IPS-NIHi7 (cell line): Measurements from ENCODE around the gene BTRC.
A peak's percentile ranks its signal among the peaks of the same experiment; 100 is the strongest.

Experiments used
- DNase-seq: peaks from one replicate; pipeline ENCODE4 v3.0.0; 2012; ENCODE audit warnings: mixed read lengths; ENCODE audit errors: extremely low spot score

BTRC gene

DNA sequence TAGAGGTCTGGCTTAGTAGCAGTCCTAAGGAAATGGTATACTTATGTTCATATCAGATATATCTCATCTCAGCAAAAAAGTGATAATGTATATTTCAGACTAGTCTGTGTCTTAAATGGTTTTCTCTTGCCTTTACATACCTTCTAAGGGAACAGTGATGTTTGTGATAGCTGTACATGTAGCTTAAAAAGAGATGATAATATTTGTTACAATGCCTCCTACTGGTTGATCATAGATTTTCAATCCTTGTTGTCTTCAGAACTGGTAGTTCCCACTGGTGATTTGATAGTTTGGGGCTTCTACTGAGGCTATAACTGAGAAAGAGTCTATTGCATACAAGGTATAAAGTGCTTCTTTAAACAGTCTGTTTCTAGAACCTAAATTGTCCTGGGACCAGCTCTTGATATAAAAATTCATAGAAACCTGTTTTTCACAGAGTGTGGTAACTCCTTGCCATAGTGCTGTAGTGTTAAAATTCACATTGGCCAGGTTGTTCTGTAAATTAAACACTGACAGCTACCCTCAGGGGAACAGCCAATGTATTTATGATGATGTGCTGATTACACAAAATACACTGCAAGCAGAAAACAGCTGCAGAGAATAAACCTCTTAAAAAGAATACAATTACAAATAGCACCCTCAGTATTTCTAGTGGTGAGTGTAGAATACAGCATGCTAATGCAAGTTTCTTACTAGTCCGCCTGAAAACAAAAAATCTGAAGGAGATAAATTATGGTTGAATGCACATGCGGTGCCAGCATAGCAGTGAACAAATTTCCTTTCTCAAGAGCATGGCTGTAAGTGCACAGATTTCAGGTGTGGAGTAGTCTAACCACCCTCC lies 90.3 kb downstream of the BTRC start:
- DNase-seq = no peak

DNA sequence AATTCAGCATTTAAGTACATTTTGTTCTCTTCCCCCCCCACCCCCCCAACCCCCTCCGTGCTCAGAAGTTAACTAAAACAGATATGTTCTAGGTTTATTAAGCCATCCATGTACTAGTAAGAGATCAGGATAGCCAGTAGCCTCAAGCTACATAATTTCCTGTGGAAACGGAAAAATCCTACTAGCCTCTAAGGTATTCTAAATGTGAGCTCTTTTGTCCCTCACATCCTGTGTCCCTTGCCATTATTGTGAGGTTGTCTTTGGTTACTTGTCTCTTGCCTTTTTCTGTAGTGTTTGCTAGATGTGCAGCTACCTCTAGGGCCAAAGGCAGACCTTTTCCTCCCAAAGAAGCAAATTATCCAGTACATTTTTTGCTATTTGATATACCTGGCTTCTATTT lies 92.1 kb downstream of the BTRC start:
- DNase-seq = no peak

DNA sequence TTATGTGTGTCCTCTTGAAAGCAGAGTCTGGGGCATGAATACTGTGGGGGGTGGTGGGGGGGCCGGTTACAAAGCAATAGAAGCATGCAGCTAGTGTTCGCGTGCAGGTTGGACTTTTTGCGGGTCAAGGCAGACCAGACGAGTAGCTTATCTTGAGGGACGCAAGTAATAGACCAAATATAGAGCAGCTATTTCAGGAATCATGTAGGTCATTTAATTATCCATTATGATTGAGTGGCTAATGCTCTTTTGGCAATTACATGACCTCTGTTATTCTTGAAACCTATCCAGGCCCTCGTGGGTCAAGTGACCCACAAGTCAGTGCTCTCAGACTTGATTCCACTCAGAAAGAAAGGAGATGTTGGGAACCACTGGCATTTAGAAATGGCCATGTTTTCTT lies 93.0 kb downstream of the BTRC start:
- no peak for DNase-seq

DNA sequence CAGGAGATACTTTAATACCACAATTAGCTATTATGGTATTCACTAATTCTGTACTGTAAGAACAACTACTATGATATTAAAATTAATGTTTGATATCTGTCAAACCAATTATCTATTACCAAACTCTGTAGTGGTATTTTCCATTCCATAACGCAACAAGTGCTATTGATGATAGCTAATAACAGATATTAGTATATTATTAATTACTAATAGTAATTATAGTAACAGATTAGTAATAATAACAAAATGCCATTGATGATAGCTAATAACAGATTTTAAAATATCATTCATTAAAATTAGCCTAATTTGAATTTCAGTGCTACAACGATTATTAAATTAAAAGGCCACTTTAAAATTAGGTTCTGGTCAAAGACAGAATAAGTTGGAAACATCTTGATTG lies 93.5 kb downstream of the BTRC start:
- DNase-seq = no peak

DNA sequence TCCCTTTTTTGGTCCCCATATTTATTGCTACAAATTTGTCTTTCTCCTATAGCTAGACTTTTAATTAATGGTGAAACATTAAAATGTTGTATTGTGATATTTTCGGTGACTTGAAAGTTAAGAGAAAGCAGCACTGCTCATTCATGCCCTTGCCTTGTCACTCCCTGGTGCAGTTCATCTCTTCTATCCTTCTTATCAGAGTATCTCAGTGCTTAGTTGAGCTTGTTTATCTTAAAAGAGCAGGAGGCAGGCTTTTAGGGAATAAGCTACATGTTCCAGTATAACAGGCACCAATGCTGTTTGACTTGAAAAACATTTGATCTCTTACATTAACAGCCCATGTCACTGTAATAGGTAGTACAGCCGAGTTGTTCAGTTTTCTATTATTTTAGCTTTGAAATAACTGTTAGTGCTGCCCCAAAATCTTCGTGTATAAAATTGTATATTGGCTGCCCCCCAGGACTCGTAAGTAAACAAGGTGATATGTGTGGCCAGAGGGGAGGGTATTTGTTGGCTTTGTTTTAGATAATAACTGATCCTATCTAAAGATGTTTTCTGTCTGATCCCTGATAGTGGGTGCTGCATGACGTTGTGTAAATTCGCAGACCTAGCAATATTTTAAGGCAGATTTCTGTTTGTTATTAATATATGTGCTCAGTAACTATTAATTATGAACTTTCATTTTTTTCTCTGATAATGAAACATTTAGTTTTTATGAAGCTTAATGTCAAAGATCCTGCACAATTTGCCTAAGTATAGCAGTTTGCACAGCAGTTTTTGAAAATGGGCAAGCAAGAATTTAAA lies 96.5 kb downstream of the BTRC start:
- DNase-seq = no peak

DNA sequence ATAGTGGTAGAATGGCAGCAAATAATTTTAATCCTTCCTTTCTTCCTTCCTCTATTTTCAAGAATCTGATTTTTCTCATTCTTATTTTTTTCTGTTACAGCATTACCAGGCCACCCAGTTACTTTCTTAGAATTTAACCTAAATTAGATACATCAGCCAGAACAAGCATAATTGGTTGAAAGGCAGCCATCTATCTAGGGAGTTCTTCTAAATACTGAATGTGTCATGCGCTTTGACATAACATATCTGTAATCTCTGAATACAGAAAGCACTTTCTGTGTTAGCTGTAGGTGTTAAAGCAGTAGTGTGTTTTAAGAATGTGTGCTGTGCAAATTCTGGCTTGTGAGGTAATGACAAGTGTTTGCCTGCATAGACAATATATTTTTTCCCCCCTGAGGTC lies 97.3 kb downstream of the BTRC start:
- no peak for DNase-seq

DNA sequence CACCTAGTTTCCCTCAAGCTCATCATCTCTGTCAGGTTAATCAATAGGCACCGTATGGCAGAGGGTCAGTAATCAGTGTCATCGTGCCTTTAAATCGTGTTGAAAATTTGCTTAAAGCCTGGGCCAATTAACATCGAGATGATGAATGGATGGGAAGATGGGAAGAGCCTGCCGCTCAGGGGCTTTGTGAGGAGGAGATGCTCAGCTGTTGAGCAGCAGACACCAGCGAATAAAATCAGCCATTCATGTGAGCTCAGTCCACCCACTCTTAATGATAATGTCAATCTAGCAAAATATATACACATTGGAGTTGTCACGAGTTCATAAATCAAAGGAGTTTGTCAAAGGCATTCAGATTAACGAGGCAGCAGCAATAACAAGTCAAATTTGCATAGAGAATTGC lies 97.7 kb downstream of the BTRC start:
- DNase-seq = no peak

DNA sequence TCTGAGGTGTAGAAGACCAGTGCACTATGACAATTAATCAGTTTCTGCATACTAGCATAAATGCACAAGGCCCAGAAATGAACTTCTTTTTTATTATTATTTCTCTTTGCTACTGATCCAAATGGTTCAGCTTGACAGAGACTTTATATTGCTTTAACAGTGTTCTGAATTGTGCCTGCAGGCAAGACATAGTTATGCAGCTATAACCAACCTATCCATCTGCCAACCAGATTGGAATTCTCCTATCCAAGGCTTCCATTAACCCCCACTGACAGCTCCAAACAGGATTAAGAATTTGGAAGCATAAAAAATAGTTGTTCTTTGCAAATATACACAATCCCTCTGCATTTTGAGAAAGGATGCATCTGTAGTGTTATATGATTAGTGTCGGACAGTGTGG lies 98.2 kb downstream of the BTRC start:
- DNase-seq = no peak

DNA sequence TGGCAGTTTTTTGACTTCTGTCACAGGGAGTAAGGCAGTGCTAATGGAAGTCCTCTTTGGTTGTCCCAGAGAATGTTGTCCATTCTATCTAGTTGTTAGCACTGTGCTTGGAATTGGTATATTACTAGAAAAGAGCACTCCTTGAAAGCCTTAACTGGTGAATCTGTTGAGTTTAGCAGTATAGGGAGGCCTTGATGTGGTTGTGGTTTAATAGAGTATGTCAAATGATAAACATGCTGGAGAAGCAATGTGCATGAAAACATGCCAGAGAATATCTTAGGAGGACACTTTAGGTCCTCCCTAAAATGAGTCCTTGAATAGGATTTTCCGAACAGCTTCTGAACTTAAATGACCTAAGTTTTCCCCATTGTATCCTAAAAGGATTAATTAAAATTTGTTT lies 98.6 kb downstream of the BTRC start:
- no peak for DNase-seq

DNA sequence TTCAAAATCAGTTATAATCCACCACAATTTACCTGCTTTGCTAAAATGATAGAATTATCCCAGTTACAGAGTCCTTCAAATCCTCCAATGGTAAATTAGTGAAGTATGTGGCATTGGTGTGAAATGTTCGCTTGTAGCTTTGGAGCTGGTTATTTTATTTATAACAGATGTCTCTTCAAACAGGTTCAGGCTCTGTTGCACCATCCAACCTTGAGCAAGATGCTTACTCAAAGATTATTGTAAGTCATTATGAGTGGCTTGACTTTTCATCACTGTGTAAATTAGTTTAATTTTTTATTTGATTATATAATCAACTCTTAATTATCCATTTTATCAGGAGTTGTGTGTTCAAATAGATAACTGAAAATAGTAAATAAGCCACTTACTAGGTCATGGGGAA lies 99.4 kb downstream of the BTRC start:
- DNase-seq = no peak

DNA sequence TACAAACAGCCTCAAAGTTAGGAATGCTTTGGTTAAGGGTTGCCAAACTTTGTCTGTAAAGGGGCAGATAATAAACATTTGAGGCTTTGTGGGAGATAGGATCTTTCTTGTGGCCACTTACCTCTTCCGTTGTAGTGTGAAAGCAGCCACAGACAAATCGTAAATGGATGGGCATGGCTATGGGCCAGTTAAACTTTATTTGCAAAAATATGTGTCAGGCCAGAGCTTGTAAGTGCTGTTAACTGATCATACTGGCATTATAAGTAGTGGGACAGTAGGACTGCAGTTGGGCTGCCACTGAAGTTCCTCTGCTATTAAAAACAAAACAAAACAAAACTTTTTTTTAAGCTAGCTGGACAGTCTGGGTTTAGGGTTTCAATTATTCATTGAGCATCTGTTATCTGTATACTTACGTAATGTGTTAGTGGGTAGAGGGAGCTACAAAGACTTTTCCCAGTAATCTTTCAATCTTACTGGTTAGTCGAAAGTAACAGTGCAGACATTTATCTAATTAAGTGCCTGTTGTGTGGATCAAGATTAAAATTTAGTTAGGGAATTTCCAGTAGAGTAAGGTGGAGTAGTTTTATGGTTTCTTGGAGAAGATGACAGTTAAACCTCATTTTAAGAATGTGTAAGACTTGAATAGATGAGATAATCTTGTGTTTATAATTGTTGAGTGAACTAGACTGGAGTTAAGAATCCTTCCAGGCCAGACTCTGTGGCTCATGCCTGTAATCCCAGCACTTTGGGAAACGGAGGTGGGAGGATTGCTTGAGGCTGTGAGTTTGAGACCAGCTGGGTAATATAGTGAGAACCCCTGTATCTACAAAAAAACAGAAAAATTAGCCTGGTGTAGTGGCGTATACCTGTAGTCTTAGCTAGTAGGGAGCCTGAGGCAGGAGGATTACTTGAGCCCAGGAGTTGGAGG lies 100.1 kb downstream of the BTRC start:
- no peak for DNase-seq

DNA sequence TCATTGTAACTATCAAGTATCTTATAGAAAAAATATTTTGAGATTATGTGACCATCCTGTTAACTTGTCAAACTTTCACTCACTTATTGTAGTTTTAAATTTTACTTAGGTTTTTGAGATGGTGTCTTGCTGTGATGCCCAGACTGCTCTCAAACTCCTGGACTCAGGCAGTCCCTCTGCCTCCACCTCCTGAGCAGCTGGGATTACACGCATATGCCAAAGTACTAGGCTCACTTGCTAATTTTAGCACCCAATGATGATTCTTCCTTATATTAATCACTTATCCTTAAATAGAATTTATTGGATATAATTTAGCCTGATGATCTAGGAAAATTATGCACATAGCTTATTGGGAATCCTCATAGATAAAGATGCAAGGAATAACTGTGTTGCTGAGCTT lies 104.9 kb downstream of the BTRC start:
- DNase-seq = no peak

DNA sequence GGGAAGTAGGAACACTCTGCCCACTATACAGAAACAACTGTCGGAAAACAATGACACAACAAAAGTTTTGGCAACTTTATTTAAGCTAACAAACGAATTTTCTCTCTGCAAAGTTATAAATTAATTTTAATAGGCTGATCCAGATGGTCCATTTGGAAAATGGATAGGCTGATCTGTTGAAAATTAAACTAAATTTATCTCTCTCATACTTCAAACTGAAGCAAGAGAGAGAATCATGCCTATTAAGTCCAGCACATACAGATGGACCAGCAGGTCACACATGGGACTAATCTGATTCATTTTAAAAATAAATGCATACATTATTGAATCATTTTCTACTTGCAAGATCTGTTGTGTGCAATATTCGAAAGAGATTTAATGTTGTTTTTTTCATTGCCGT lies 110.1 kb downstream of the BTRC start:
- DNase-seq = no peak

DNA sequence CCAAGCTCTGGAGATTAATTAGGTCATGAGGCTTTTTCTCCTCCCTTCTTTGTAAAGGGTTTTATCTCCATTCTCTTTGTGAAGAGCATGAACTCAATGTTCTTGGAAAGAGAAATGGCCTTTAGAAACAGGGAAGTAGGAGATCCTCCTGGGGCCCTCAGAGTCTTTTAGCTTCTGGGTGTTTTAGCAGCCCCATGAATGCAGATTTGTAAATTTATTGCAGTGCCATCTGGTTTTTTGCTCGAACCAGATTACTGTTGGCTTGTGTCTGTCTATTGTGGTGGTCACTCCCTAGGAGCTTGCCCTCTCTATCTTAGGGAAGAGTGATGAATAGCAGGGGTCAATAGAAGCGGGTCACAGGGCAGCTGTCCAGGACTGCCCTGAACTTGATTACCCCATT lies 110.6 kb downstream of the BTRC start:
- no peak for DNase-seq

DNA sequence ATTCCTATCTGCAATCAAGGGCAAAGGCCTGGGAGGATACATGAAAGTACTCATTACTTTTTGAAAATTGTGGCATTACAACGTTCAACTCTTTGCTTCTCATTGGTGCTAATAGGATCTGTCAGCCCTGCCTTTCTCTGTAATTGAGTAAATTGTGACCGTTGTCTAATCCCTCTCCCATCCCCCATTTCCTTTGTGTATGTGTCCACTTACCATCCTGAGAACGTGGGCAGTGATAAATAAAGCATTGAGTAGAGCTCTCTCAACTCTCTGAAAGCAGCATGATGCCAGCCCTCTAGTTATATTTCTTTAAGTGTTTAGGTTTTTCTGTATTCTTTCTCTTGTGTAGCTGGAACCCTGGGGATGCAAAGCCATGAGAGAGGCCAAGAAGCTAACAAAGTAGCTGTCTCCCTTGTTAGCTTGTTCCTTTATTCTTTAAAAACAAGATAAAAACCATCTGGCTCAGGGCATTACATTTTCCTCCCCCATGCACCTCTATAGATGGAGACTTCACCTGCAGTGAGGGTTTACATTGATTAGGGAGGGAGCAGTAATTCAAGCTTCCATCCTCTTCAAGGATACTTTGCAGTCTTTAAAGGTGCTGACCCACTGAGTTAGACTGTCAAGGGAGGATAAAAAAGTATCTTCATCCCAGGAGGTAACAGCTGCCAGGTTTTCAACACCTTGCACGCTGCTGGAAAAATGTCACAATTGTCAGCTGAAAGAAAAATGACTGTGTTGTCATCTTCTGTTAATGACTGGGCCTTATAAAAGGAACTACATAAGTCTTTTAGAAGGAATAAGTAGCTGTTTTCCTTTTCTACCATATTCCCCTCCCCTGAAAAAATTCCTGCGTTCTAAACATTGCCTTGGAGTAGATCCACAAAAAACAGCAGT lies 112.3 kb downstream of the BTRC start:
- DNase-seq = no peak

DNA sequence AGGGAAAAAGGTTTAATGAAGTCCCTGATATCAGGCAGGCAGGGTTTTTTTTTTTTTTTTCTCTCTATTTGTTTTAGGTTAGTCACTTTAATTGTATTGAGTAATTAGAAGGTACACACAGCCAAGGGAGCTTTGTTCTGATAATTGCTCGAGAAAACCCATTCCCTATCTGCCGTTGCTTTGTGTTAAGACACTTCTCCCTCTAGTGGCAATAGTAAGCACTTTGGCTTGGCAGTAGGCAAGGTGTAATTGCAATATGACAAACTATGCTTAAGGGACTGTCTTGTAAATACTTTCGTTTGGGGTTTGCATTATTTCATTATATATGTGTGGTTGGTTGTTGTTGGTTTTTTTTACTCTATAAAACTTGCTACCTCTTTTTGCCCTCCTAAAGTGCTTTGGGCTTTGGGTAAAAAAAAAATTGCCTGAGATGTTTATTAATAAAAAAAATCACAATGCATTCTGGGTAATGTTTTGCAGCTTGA lies 113.4 kb downstream of the BTRC start:
- DNase-seq = peak; percentile 79

DNA sequence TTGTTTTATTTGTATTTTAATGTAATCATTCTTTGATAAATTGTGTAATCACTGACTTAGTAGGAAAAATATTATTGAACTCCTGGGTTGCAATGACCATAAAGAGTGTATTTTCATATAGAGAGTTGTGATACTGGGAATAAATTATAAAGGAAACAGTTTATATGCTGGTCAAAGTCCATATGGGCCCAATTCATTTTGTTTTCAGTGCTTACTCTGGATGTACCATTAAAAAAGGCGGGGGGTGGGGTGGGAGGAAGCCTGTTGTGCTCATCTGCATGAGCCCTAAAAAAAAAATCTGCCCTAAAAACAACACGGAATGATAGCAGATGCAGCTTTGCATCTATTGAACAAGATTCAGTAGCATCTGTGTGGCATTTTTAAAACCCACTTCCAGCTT lies 114.2 kb downstream of the BTRC start:
- no peak for DNase-seq

DNA sequence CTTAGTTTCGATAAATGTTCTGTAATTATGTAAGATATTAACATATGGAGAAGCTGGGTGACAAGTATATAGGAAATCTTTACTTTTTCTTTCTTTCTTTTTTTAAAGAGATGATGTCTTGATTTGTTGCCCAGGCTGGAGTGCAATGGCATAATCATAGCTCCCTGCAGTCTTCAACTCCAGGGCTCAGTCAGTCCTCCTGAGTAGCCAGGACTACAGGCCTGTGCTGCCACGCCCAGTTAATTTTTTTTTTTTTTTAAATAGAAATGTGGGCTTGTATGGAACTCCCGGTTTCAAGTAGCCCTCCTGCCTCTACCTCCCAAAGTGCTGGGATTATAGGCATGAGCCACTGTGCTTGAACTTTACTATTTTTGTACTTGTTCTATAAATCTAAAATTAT lies 122.4 kb downstream of the BTRC start:
- DNase-seq = no peak

DNA sequence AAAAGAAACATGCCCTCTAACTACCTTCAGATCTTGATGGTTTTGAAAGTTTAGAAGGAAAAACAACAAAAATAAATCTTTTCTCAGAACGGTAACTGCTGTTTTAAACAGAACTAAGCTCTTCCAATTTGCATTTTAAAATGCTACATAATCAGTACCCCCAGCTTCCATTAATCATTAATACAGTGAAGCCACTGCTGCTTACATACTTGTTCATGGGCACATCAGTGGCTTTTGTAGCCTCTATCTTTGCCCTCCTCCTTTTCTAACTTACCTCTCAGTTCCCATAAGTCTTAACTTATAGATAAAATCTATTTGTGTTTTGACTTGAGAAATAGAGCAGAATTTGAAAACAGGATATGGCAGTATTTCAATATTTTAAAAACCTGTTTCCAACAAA lies 125.0 kb downstream of the BTRC start:
- no peak for DNase-seq

DNA sequence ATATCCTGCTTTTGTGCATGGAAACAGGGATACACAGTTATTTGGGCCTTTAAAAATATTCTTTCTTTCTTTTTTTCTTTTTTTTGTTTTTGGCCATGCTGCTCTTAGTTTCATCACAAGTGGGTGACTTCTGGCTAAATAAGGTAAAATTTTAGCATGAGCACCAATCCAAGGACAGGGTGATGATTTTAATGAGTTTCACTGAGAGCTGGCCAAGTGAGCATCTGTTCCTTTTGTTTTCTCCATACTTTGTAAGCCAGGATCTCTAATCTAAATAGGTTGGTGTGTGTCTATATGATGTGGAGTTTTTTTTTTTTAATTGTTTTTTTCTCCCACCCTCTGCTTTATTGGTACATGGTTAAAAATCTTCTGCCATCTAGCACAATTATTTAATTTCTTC lies 127.3 kb downstream of the BTRC start:
- no peak for DNase-seq

DNA sequence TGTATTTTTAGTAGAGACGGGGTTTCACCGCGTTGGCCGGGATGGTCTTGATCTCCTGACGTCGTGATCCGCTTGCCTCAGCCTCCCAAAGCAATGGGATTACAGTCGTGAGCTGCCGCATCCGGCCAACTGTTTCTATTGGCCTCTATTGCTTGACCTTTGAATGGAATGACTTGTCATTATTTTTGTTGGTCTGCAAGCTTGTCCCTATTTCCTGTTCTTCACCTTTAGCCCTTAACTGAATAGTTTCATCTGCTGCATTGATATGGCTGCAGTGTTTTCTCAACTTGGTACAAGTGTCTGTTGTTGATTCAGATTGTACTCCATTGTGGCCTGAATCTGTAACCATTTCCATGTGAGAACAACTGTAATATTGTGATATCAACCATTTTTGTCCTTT lies 128.6 kb downstream of the BTRC start:
- no peak for DNase-seq
